Activated T-cell treated with anti-CD3 and anti-CD28 coated beads, Interleukin-2, amount 50 U/mL, for 24 hours (primary cell): ENCODE measurements around the gene TBC1D16.
A peak's percentile ranks its signal among the peaks of the same experiment; 100 is the strongest.

Experiments
- DNase-seq: peaks from one replicate; pipeline ENCODE4 v3.0.0-alpha.2; 2020
- H3K27ac Mint-ChIP-seq: 2 replicates; pipeline ENCODE4 v1.8.0; 2020; ENCODE audit warnings: mild to moderate bottlenecking, mixed read lengths
- H3K27me3 Mint-ChIP-seq: 2 replicates; pipeline ENCODE4 v1.8.0; 2020; ENCODE audit warnings: mixed read lengths
- H3K36me3 Mint-ChIP-seq: 2 replicates; pipeline ENCODE4 v1.8.0; 2020; ENCODE audit warnings: low read depth, mixed read lengths
- H3K4me1 Mint-ChIP-seq: 2 replicates; pipeline ENCODE4 v1.8.0; 2020; ENCODE audit warnings: low read depth, mixed read lengths
- H3K4me3 Mint-ChIP-seq: 2 replicates; pipeline ENCODE4 v1.8.0; 2020; ENCODE audit warnings: mild to moderate bottlenecking, moderate library complexity, mixed read lengths
- H3K9me3 Mint-ChIP-seq: 2 replicates; pipeline ENCODE4 v1.8.0; 2020; ENCODE audit warnings: mixed read lengths

Gene TBC1D16

DNA sequence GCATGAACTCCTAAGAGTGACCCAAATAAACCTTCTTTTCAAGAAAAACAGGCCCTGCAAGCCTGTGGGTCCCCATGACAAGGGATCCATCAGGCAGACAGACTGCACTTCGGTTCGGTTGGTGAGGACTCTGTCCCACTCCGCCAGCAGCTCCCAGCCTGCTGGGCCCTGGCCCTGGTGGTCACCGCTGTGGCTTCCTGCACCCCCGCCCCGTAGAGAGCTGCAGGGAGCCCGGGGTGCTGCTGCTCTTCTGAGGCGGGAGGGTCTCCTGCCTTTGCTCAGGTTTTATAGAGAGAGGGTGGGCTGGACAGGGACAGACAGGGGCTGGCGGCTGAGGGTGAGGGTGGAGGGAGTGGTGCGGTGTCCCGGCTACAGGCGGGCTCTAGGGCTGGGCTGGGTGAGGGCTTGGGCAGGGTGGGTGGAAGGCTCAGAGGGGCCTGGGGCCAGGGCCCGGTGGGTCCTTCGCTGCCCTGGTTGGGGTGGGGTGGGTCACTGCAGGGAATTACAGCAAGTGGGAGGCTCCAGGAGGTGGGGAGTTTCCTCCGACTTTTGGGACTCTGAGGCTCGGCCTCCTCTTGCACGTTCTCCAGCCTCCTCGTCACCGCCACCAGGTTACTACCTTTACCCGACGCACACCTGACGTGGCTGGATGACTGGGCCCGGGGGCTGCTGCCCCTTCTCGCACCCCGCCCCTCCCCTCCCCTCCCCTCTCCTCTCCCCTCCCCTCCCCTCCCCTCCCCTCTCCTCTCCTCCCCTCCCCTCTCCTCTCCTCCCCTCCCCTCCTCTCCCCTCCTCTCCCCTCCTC, 106.2 kb downstream of the TBC1D16 start:
- Mint-ChIP-seq H3K9me3 (no peaks in the 10 kb centered on the region), H3K27ac (no peak overlapping the region), H3K4me1 (peaks cover 9% of the 10 kb centered on the region), H3K4me3 (no peak overlapping the region), H3K36me3 (no peaks in the 10 kb centered on the region), H3K27me3 (peaks cover 58% of the 10 kb centered on the region)
- no peak for DNase-seq

DNA sequence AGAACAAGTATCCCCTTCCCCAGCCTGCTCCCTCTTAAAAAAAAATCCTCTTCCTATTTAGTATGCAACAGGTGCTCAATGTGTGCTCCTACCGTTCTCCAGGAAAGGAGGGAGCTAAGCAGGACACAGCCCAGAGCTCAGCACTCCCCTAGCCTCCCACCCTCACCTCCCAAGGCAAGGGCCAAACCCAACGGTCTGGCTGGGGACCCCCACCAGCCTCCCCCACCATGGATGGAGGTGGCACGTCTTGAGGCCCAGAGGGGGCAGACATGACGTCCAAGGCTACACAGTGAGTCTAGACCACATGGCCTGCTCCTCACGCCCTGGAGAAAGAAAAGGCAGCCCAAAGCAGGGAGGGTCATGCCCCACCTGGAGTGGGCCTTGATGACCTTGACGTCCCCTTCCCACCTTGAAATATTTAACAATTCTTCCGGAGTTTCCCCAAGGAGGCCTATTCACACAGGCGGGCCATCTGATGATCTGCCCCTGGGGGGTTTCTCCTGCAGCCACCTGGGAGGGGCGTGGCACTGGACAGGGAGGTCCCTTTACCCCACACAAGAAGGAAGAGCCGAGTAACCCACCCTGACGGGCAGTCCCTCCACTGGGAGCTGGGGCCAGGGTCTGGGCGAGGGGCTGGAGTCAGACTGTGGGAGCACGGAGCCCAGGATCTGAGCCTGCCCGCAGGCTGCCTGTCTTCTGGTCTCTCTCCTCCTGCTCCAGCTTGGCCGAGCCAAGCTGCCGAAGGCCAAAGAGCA, 107.0 kb downstream of the TBC1D16 start:
- DNase-seq, result no peak
- H3K36me3 Mint-ChIP-seq, result no peaks in the 10 kb centered on the region
- H3K9me3 Mint-ChIP-seq, result no peaks in the 10 kb centered on the region
- peaks cover 56% of the 10 kb centered on the region for H3K27me3 Mint-ChIP-seq
- no peak overlapping the region for H3K27ac Mint-ChIP-seq
- peaks cover 5% of the 10 kb centered on the region for H3K4me1 Mint-ChIP-seq
- H3K4me3 Mint-ChIP-seq, result no peak overlapping the region

DNA sequence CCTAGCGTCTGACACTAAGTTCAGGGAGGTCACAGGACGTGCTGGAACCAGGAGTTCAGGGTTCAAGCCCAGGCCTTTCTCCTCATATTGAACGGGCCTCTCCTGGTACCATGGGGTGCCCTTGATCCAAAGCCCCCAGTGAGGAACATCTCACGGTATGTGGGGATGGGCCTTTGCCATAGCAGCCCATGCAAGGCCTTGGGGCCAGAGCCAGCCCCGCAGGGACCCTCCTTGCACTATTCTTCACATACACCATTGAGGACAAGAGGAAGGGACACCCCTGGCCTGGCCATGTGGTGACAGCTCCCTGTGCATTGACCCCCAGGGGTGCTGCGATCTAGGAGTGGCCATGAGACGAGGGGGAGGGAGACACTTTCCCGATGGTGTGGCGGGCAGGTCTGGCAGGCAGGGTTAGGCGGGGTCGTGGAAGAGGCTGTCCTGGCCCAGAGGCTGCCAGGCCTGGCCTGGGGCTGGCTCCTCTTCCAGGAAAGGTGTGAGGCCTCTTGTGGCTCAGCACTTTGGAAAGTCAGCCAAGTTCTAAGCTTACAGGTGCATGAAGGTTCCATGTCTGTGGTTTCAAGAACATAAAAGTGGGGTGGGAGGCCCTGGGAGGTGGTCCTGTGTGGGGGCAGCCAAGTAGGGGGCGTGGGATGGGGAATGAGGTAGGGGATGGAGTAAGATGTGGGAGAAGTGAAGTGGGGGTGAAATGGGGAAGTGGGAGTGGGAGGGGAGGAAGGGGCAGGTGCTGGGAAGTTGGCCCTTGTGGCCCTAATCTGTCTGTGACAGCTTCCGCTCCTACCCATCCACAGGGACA, 107.8 kb downstream of the TBC1D16 start:
- no peak overlapping the region for H3K27ac Mint-ChIP-seq
- no peak for DNase-seq
- H3K27me3 Mint-ChIP-seq, result peaks cover 48% of the 10 kb centered on the region
- H3K9me3 Mint-ChIP-seq, result no peaks in the 10 kb centered on the region
- no peak overlapping the region for H3K4me3 Mint-ChIP-seq
- H3K36me3 Mint-ChIP-seq, result no peaks in the 10 kb centered on the region
- H3K4me1 Mint-ChIP-seq, result peaks cover 4% of the 10 kb centered on the region

DNA sequence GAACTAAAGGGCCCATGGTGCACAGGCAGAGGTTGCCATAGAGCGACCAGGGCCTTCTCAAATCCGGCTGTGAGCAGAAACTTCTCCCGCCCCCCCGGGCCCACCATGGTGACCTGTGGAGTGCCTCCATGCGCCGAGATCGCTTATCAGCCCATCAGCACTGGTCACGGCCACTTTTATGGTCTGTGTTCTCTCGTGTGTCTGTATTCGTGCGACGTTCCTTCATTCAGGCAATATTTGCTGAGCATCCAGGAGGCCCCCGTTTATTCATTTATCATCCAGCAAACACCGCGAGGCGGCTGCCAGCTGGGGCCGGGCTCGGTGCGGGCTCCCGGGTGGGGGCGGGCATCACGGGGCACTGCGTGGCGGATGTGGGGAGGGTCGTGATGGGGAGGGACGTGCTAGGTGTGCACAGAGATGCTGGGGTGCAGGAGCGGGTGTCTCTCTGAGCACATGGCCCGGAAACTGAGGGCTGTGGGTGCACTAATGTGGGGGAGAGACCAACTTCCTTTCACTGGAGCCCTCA, 108.5 kb downstream of the TBC1D16 start:
- DNase-seq, result no peak
- no peak overlapping the region for H3K27ac Mint-ChIP-seq
- no peak overlapping the region for H3K4me3 Mint-ChIP-seq
- H3K9me3 Mint-ChIP-seq, result no peaks in the 10 kb centered on the region
- H3K36me3 Mint-ChIP-seq, result no peaks in the 10 kb centered on the region
- peaks cover 41% of the 10 kb centered on the region for H3K27me3 Mint-ChIP-seq
- peaks cover 4% of the 10 kb centered on the region for H3K4me1 Mint-ChIP-seq

DNA sequence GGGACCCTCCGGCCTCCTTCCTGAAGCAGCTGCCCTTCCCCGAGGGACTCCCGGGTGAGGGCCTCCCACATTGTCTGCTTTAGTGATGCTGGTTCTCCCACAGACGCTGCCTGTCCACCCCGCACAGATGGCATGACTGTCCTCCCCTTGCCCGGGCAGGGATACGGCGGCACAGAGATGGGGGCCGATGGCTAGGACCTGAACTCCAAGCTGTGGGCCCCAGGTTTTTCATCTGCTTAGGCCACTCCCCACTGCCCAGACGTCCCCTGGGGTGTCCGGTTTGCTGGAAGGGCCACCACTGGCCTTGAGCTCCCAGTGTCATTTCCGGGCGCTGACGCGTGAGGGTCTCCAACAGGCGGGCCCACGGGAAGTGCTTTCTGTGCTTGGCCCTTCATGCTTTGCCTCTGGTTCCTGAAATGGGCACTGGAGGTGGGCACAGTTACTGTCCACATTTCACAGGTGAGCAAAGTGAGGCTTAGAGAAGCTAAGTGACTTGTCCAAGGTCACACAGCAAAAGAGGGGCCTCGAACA, 109.0 kb downstream of the TBC1D16 start:
- DNase-seq, result no peak
- no peaks in the 10 kb centered on the region for H3K36me3 Mint-ChIP-seq
- no peaks in the 10 kb centered on the region for H3K9me3 Mint-ChIP-seq
- H3K27ac Mint-ChIP-seq, result no peak overlapping the region
- H3K27me3 Mint-ChIP-seq, result peaks cover 38% of the 10 kb centered on the region
- H3K4me1 Mint-ChIP-seq, result peaks cover 4% of the 10 kb centered on the region
- no peak overlapping the region for H3K4me3 Mint-ChIP-seq

DNA sequence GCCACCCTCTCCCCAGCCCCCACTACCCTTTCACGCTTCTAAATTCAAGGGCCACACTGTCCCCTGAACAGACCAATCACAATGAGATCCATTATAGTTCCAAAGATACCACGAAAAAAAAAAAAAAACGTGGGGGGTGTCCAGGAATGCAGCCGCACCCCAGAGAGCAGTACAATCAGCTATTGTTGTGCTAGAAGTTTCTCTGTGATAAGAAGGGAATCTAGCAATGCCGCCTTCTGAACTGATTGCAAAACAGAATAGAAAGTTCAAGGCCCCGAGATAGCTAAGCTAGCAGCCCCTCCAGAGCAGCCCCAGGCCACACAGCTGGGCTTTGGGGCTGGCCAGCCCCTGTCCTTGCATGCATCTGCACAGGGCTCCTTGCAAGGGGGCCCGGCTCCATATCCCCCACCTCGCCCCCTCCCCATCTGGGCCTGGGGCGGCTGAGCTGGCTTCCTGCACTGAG, 109.5 kb downstream of the TBC1D16 start:
- no peaks in the 10 kb centered on the region for H3K9me3 Mint-ChIP-seq
- no peaks in the 10 kb centered on the region for H3K36me3 Mint-ChIP-seq
- DNase-seq, result no peak
- H3K4me1 Mint-ChIP-seq, result peaks cover 4% of the 10 kb centered on the region
- H3K4me3 Mint-ChIP-seq, result no peak overlapping the region
- H3K27me3 Mint-ChIP-seq, result peaks cover 38% of the 10 kb centered on the region
- H3K27ac Mint-ChIP-seq, result no peak overlapping the region

DNA sequence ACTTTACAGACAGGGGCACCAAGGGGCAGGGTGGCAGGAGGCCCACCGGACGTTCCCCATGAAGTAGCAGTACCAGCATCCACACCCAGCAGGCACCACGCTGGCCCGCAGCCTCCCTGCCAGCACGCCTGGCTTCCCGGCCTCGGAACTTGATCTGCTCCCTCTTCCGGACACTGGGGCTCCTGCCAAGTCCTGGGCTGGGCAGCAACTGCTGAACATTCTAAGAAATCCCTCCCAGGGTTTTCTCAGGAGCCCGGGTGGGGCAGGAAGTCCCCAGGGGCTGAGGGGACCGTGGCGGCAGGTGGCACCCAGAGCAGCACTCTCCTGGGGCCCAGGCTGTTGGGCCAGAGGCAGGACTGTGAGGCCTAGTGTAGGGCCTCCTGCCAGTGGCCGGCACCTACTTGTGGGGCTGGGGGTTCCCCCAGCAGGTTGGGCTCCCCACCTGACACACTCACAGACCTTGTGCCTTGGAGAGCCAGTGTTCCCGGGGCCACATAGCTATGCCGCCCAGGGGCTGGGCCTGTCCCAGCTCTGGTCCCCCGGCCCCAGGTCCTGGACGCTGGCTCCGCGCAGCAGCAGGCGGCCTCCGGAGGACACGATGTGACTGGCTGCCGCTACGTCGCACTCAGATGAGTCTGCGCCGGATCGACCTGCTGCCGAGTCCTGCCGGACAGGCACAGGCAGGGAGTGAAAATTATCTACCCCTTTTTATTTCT, 110.3 kb downstream of the TBC1D16 start:
- Mint-ChIP-seq H3K9me3 (no peaks in the 10 kb centered on the region), H3K4me1 (peaks cover 4% of the 10 kb centered on the region), H3K36me3 (no peaks in the 10 kb centered on the region), H3K4me3 (no peak overlapping the region), H3K27ac (no peak overlapping the region), H3K27me3 (peaks cover 32% of the 10 kb centered on the region)
- DNase-seq, result no peak

DNA sequence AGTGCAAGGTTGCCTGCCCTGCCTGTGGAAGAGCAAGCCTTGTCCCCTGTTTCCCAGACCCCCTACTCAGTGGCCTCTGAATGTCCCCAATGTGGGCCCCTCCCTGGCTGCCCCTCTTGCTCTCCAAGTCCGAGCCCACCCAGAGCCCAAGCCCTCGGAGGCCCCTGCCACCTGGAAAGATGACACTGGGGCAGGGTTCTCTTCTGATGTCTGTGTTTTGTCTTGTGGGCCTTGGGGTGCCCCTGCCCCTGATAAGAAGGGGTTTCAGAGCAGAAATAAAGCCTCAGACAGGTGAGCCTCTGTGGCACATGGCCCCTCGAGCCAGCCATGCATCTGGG, 111.1 kb downstream of the TBC1D16 start:
- Mint-ChIP-seq H3K9me3 (no peaks in the 10 kb centered on the region), H3K4me3 (no peak overlapping the region), H3K4me1 (peaks cover 4% of the 10 kb centered on the region), H3K36me3 (no peaks in the 10 kb centered on the region), H3K27ac (no peak overlapping the region), H3K27me3 (peaks cover 32% of the 10 kb centered on the region)
- no peak for DNase-seq

DNA sequence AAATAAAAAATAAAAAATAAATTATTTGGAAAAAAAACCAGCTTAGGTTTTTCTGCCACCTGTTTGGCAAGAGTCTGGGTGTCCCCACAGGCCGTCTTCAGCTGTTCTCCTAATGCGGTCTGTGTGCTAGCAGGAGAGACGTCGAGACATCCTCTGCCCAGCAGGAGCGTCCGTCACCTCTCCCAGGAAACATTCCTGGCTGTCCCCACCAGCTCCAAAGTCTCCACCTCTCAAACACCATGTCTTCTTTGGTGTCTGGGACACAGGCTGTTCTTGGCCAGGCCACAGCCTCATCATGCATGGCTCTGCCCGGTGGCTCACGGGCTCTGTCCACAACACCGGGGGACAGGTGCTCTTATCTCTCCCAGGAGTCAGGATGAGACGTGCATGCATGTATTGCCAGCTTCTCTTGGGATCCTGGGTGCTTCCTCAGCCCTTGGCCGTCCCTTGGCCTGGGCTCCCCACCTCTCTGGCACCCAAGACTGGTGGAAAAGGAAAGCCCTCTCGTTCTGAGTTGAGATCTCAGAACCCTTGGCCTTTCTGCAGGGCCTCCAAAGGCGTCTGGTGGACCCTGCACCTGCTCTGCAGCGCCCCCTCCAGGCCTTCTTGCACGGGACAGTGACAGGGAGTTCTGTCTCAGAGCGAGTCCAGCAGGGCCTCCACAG, 111.6 kb downstream of the TBC1D16 start:
- Mint-ChIP-seq H3K4me1 (peaks cover 4% of the 10 kb centered on the region), H3K9me3 (no peaks in the 10 kb centered on the region), H3K36me3 (no peaks in the 10 kb centered on the region), H3K27ac (no peak overlapping the region), H3K27me3 (peaks cover 31% of the 10 kb centered on the region), H3K4me3 (no peak overlapping the region)
- peak; percentile 55 for DNase-seq

DNA sequence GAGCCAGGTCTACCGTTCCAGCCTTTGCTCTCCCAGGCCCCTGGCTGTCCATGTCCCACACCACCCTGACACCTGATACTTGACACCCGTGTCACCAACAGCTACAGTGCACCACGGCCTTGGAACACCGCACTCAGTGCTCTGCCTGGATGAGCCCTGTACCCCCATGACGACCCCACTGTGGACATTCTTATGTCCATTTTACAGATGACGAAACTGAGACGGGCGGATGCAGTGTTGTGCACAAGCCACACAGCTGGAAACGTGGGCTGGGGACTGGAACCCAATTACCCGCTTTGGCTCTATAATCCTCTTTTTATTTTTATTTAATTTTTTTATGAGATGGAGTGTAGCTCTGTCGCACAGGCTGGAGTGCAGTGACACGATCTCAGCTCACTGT, 112.9 kb downstream of the TBC1D16 start:
- Mint-ChIP-seq H3K4me1 (peaks cover 2% of the 10 kb centered on the region), H3K4me3 (no peak overlapping the region), H3K27ac (no peak overlapping the region), H3K27me3 (peaks cover 27% of the 10 kb centered on the region), H3K9me3 (no peaks in the 10 kb centered on the region), H3K36me3 (no peaks in the 10 kb centered on the region)
- no peak for DNase-seq

DNA sequence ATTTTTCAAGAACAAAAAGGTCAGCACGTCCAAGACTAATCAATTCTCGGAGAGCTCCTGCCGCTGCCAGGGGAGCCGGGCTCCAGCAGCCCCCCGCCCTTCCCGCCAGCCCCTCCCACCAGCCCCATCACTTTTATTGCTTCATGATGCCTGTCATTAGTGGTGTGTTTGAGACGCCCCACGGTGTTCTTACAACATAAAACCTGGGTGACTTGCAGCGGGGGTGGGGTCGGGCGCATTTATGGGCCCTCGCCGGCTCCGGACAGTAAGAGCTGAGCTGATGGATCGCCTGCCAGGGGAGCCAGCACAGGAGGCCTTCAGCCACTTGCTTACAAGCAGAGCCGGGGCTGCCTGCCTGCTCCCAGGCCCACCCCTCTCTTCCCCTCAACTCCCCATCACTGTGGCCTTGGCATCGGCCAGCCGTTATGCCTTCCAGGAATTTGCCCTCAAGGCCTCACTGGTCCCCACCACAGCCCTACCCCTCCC, 113.5 kb downstream of the TBC1D16 start:
- DNase-seq, result no peak
- Mint-ChIP-seq H3K4me1 (no peaks in the 10 kb centered on the region), H3K9me3 (no peaks in the 10 kb centered on the region), H3K4me3 (no peak overlapping the region), H3K27ac (no peak overlapping the region), H3K27me3 (peaks cover 31% of the 10 kb centered on the region), H3K36me3 (no peaks in the 10 kb centered on the region)

DNA sequence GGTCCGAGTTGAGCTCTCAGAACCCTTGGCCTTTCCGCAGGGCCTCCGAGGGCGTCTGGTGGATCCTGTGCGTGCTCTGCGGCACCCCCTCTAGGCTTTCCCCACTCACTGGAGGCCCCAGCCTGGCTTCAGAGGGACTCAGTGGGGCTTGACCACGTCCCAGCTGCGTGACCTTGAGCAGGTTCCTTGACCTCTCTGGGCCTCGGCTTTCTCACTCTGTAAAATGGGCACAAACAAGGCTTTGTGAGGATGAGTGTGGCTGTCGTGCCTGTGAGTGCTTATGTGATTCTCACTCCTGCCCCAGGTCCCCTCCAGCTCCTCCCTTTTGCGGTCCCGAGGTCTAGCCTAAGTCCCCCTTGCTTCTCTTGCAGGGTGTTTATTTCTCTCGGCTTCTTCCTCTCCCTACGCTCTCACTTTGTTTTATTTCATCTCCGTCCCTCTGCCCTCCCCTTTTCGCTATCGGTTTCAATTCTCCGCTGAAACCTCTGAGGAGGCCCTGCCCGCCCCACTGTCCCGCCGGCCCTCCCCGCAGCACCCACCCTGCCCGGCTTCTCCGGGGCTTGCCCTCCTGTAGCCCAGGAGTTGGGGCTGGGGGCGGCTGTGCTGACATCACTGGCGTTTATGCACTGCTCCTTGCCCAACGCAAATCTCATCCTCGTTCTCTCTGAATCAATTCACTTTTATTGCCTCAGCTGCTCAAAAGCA, 114.1 kb downstream of the TBC1D16 start:
- Mint-ChIP-seq H3K27me3 (peaks cover 31% of the 10 kb centered on the region), H3K27ac (no peak overlapping the region), H3K4me3 (no peak overlapping the region), H3K36me3 (no peaks in the 10 kb centered on the region), H3K9me3 (no peaks in the 10 kb centered on the region), H3K4me1 (no peaks in the 10 kb centered on the region)
- DNase-seq, result no peak
